Lung (tissue), 16 donors: ENCODE results near the gene SLC26A5. TPM values are rescaled to one million over a fixed set of nuclear protein-coding genes. Genes with fewer than 3 reads are reported as not detected.
A peak's percentile ranks its signal among the peaks of the same experiment; 100 is the strongest.
"Not testable (repeated sequence)": the region's sequence is repeated elsewhere in the genome, so short reads cannot be mapped to it uniquely, and the experiment has no call there.

Source experiments
- ATAC-seq: fragments of 200-7000 bp; cut with Tn5 transposase; one replicate; pipeline ENCODE4 v1.9.1; 2020; ENCODE audit warnings: moderate number of reproducible peaks; ENCODE audit not compliant: insufficient read depth, low FRiP score
- DNase-seq, 3 donors: peaks; one replicate each; pipeline ENCODE4 v3.0.0-alpha.2; 2013 to 2017
- H3K27ac ChIP-seq, 2 donors: one replicate each; pipeline ENCODE4 v1.5.1; 2013; ENCODE audit warnings: mild to moderate bottlenecking in 2 of 2, moderate library complexity in 2 of 2, control low read depth in 1 of 2, inconsistent platforms in 1 of 2, low read depth in 1 of 2, low read length in 1 of 2
- H3K27me3 ChIP-seq, 3 donors: one replicate each; pipeline ENCODE4 v1.5.1; 2013; ENCODE audit warnings: low read length in 2 of 3; ENCODE audit not compliant: control insufficient read depth in 3 of 3, insufficient read depth in 3 of 3
- H3K36me3 ChIP-seq, 4 donors: one replicate each; pipeline ENCODE4 v1.5.1; 2013; ENCODE audit warnings: low read length in 4 of 4, mild to moderate bottlenecking in 1 of 4, moderate library complexity in 1 of 4; ENCODE audit not compliant: control insufficient read depth in 4 of 4, insufficient read depth in 4 of 4
- H3K4me1 ChIP-seq, 5 donors: one replicate each; pipeline ENCODE4 v1.5.1; 2013; ENCODE audit warnings: low read length in 5 of 5, mild to moderate bottlenecking in 2 of 5, moderate library complexity in 1 of 5; ENCODE audit not compliant: control insufficient read depth in 5 of 5, insufficient read depth in 5 of 5
- H3K4me3 ChIP-seq: one replicate; pipeline ENCODE4 v1.5.1; 2013; ENCODE audit warnings: mild to moderate bottlenecking, control low read depth, moderate library complexity
- H3K9ac ChIP-seq, 2 donors: one replicate each; pipeline ENCODE4 v1.5.1; 2013; ENCODE audit warnings: low read length in 2 of 2, control low read depth in 1 of 2; ENCODE audit not compliant: insufficient read depth in 1 of 2
- H3K9me3 ChIP-seq, 4 donors: one replicate each; pipeline ENCODE4 v1.5.1; 2013; ENCODE audit warnings: low read length in 3 of 4, mild to moderate bottlenecking in 1 of 4, moderate library complexity in 1 of 4; ENCODE audit not compliant: control insufficient read depth in 4 of 4, insufficient read depth in 3 of 4
- CTCF ChIP-seq: IDR thresholded peaks from 2 replicates; pipeline ENCODE4 v1.5.1; 2012; ENCODE audit warnings: mild to moderate bottlenecking; ENCODE audit errors: control extremely low read depth, extremely low read depth
- whole genome bisulfite sequencing, 2 donors: extraction: QIAGEN DNeasy Blood & Tissue Kit; methylation state at CpG; one replicate each; pipeline ENCODE4 v1.1.7; 2013; 5-methylcytosine and 5-hydroxymethylcytosine counted together
- long read RNA-seq, 5 donors: transcript quantifications; one replicate each; lab custom pipeline, GENCODE V29; 2026
- polyA plus RNA-seq, 2 donors: library from polyadenylated mRNA; stranded (reverse); fragments of 200-250 nt; gene quantifications; one replicate each; pipeline ENCODE4 v1.2.1, GENCODE V29; 2013
- total RNA-seq, 2 donors: library from RNA; depleted of rRNA in 1 of 2; stranded (reverse); fragments of >200 nt in 1 of 2; gene quantifications; one replicate each; pipeline ENCODE4 v1.2.1, GENCODE V29; 2014 to 2021
- donor health status: control.
- donor health status: control.
- donor health status: Bipolar disorder and iron deficiency.
- donor health status: healthy.
- donor health status: DM: yes; HTN: yes; CAD: no.

SLC26A5 gene
- total RNA-seq (1 to 10 TPM in 1 of 2 donors, under 1 TPM in 1; 0.77 to 1.1 TPM), polyA plus RNA-seq (under 1 TPM; 0.06 to 0.41 TPM)
- long read RNA-seq, donor 1: 0 reads
- long read RNA-seq, donor 2: 0 reads
- long read RNA-seq, donor 3: 0 reads
- long read RNA-seq, donor 4: 0 reads
- long read RNA-seq, donor 5: 0 reads

GRCh38 chr7:103446049-103446520 is at the start of gene SLC26A5:
Gene SLC26A5, minus strand, starts transcription at chr7:103446207. Its CDS starts 24,693 bp downstream, at chr7:103421514.
- ATAC-seq: peak; percentile 90
- H3K4me1 ChIP-seq: peaks cover 0 to 12% (median 3%) of the 10 kb centered on the region in 5 donors
- no peaks in the 10 kb centered on the region for H3K36me3 ChIP-seq
- DNase-seq: peak in 2 of 3 donors; percentile 1 to 20
- H3K27ac ChIP-seq: peak within 1 kb of the TSS in 1 of 2 donors; percentile 13
- no peak within 1 kb of the TSS for H3K4me3 ChIP-seq
- no peaks in the 10 kb centered on the region for H3K9me3 ChIP-seq
- no peak within 1 kb of the TSS for H3K9ac ChIP-seq
- no peak for TF ChIP-seq CTCF
- WGBS, 2 donors: 2 to 3% methylated on average over 38 to 54 of the region's 54 CpGs
- H3K27me3 ChIP-seq: peaks cover 0 to 42% (median 37%) of the 10 kb centered on the region in 3 donors

- Histone ChIP-seq H3K27me3 (no peaks in the 10 kb centered on the region), H3K27ac (no peak overlapping the region), H3K4me1 (no peaks in the 10 kb centered on the region), H3K4me3 (no peak overlapping the region), H3K36me3 (peaks cover 0 to 2% (median 0%) of the 10 kb centered on the region in 4 donors), H3K9me3 (peaks cover 0 to 2% (median 0%) of the 10 kb centered on the region in 4 donors), H3K9ac (no peak overlapping the region)
- ATAC-seq (no peak), DNase-seq (no peak)
- WGBS, 2 donors: 71 to 81% methylated on average over 4 of the region's 4 CpGs
- no peak for TF ChIP-seq CTCF
These were observed 41.4 kb upstream of the SLC26A5 start for GRCh38 chr7:103487419-103487818.

GRCh38 chr7:103486873-103487272 is 40.9 kb upstream of the SLC26A5 start:
- H3K4me3 ChIP-seq, H3K4me1 ChIP-seq, DNase-seq, H3K36me3 ChIP-seq, H3K27ac ChIP-seq, H3K9me3 ChIP-seq, H3K9ac ChIP-seq, H3K27me3 ChIP-seq, ATAC-seq: not testable (repeated sequence)
- WGBS, 2 donors: 82 to 93% methylated on average over 3 of the region's 3 CpGs

- Histone ChIP-seq H3K27me3 (peaks cover 0 to 3% (median 0%) of the 10 kb centered on the region in 3 donors), H3K4me1 (no peaks in the 10 kb centered on the region), H3K36me3 (peaks cover 0 to 2% (median 0%) of the 10 kb centered on the region in 4 donors), H3K9me3 (peaks cover 0 to 2% (median 0%) of the 10 kb centered on the region in 4 donors), H3K4me3 (no peak overlapping the region), H3K27ac (no peak overlapping the region), H3K9ac (no peak overlapping the region)
- TF ChIP-seq CTCF: no peak
- ATAC-seq (no peak), DNase-seq (no peak)
- WGBS, 2 donors: 71 to 76% methylated on average over 2 of the region's 2 CpGs
These were observed 34.8 kb upstream of the SLC26A5 start for GRCh38 chr7:103480771-103481170.
